ENCODE measurements around the gene SLC1A7.

DNA sequence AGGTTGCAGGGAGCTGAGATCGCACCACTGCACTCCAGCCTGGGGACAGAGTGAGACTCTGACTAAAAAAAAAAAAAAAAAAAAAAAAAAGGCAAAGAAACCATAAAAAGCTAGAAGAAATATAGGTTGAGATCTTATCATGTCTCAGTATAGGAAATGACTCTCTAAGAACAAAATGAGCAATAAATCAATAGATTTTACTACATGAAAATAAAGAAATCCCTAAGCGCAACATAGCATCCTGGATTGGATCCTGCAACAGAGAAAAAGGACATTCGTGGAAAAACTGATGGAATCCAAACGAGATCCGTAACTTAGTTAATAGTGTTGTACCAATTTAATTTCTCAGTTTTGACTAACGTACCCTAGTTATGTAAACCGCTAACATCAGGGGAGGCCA, 35.3 kb downstream of the SLC1A7 start:
- TF ChIP-seq POLR2A (IDR thresholded peaks at IDR 0.05): no peak
- TF ChIP-seq CTCF (IDR thresholded peaks at IDR 0.05): no peak

All from sigmoid colon (tissue), 3 donors.